Right lobe of liver (tissue), 6 donors: ENCODE data around the gene SULT2B1. TPM values are rescaled to one million over a fixed set of nuclear protein-coding genes. Genes with fewer than 3 reads are reported as not detected.

Experiments used
- ATAC-seq, 4 donors: fragments of 200-7000 bp; cut with Tn5 transposase; one replicate each; pipeline ENCODE4 v1.9.1; 2020; ENCODE audit warnings: mild to moderate bottlenecking in 4 of 4, moderate library complexity in 4 of 4
- DNase-seq, 3 donors: peaks; one replicate each; pipeline ENCODE4 v3.0.0-alpha.2; 2020
- H3K27ac ChIP-seq, 3 donors: fragments of 200-600 bp; one replicate each; pipeline ENCODE4 v1.8.0; 2022
- H3K27me3 ChIP-seq, 2 donors: fragments of 200-600 bp; one replicate each; pipeline ENCODE4 v1.8.0; 2022
- H3K36me3 ChIP-seq, 4 donors: fragments of 200-600 bp; sonication (generic) in 1 of 4; one replicate each; pipeline versions ENCODE4 v1.5.1 to v1.8.0; 2017 to 2022; ENCODE audit warnings: control low read depth in 1 of 4
- H3K4me1 ChIP-seq, 4 donors: fragments of 200-600 bp; sonication (generic) in 1 of 4; one replicate each; pipeline versions ENCODE4 v1.5.1 to v1.8.0; 2017 to 2022; ENCODE audit warnings: control low read depth in 1 of 4
- H3K4me3 ChIP-seq, 3 donors: fragments of 200-600 bp; one replicate each; pipeline ENCODE4 v1.8.0; 2022
- H3K9me3 ChIP-seq, 4 donors: fragments of 200-600 bp; sonication (generic) in 1 of 4; one replicate each; pipeline versions ENCODE4 v1.5.1 to v1.8.0; 2017 to 2022; ENCODE audit warnings: control low read depth in 1 of 4
- CTCF ChIP-seq, 4 donors: fragments of 200-600 bp in 3 of 4; fragments of 450-650 bp in 1 of 4; IDR thresholded peaks; one replicate each; pipeline versions ENCODE4 v1.5.1 to v1.8.0; 2016 to 2022; ENCODE audit warnings: antibody characterized with exemption in 4 of 4, mild to moderate bottlenecking in 2 of 4
- POLR2A ChIP-seq: fragments of 450-650 bp; IDR thresholded peaks from one replicate; pipeline ENCODE4 v1.6.1; 2017; ENCODE audit warnings: antibody characterized with exemption, mild to moderate bottlenecking
- WGBS: methylation state at CpG from one replicate; pipeline ENCODE4 v1.1.6; 2018; ENCODE audit warnings: low coverage, low lambda C conversion rate; ENCODE audit not compliant: insufficient coverage; ENCODE audit errors: missing lambda C conversion rate; 5-methylcytosine and 5-hydroxymethylcytosine counted together
- intact Hi-C, 2 donors: fragments of 100-400 bp; cut with DNase I; formaldehyde crosslinking; loops; one replicate each; pipeline versions ENCODE4 v1.11.2 to v1.14.1; 2022
- total RNA-seq, 6 experiments: library from RNA; depleted of rRNA in 2 of 6; stranded (reverse); fragments of >200 nt in 2 of 6; fragmentation: NEBNext Ultra II Directional in 3 of 6; extraction: Animal tissue kit (Norgen Biotek cat#: 25700) in 3 of 6; gene quantifications; one replicate each; pipeline versions ENCODE4 v1.1.0 to v1.2.4, GENCODE V29; 2016 to 2023
- donor health status: DM: no; HTN: yes; CAD: no.
- donor health status: DM: no; HTN: no; CAD: no.
- donor health status: DM: no; HTN: no; CAD: no.
- donor health status: DM: no; HTN: yes; CAD: no.
- donor health status: DM: no; HTN: yes; CAD: no.

The SULT2B1 gene
- total RNA-seq, 6 experiments from 2014 or later, result 0.61 TPM; not detected in 5

GRCh38 chr19:48637948-48638830 is 86.2 kb downstream of the SULT2B1 start:
- ATAC-seq (peak; percentile 19 to 56 (median 46)), DNase-seq (peak; percentile 65 to 90 (median 77))
- peaks cover 0 to 26% (median 14%) of the 10 kb centered on the region in 4 donors for H3K4me1 ChIP-seq
- peak overlapping the region; percentile 18 to 74 (median 72) for H3K4me3 ChIP-seq
- peak overlapping the region; percentile 87 to 97 (median 88) for H3K27ac ChIP-seq
- TF ChIP-seq POLR2A, result peak; percentile 54
- TF ChIP-seq CTCF (IDR thresholded peaks at IDR 0.05), result no peak
- WGBS, result 7% methylated on average over 21 of the region's 29 CpGs
- H3K36me3 ChIP-seq, result no peaks in the 10 kb centered on the region
- no peaks in the 10 kb centered on the region for H3K27me3 ChIP-seq
- intact Hi-C loops, result no loop called here
- no peaks in the 10 kb centered on the region for H3K9me3 ChIP-seq

GRCh38 chr19:48638831-48639381 is 86.9 kb downstream of the SULT2B1 start:
- intact Hi-C loops, result no loop called here
- TF ChIP-seq POLR2A (no peak), CTCF (IDR thresholded peaks at IDR 0.05) (no peak)
- Histone ChIP-seq H3K4me1 (peaks cover 0 to 19% (median 7%) of the 10 kb centered on the region in 4 donors), H3K4me3 (no peak overlapping the region), H3K27ac (peak overlapping the region in 1 of 3 donors; percentile 88), H3K9me3 (no peaks in the 10 kb centered on the region), H3K27me3 (no peaks in the 10 kb centered on the region), H3K36me3 (no peaks in the 10 kb centered on the region)
- WGBS, result 65% methylated on average over 11 of the region's 16 CpGs
- ATAC-seq (no peak), DNase-seq (peak in 2 of 3 donors; percentile 39 to 57)

- ATAC-seq, result no peak
- no peaks in the 10 kb centered on the region for H3K27me3 ChIP-seq
- H3K4me1 ChIP-seq, result peaks cover 0 to 12% (median 4%) of the 10 kb centered on the region in 4 donors
- H3K9me3 ChIP-seq, result no peaks in the 10 kb centered on the region
- TF ChIP-seq CTCF (IDR thresholded peaks at IDR 0.05) (no peak), POLR2A (no peak)
- no peak overlapping the region for H3K27ac ChIP-seq
- H3K36me3 ChIP-seq, result no peaks in the 10 kb centered on the region
- intact Hi-C loops, result no loop called here
- no peak overlapping the region for H3K4me3 ChIP-seq
- WGBS, result 57% methylated on average over 11 of the region's 33 CpGs
- no peak for DNase-seq
Observed at GRCh38 chr19:48639483-48640375, 87.8 kb downstream of the SULT2B1 start.

- Histone ChIP-seq H3K27me3 (no peaks in the 10 kb centered on the region), H3K36me3 (no peaks in the 10 kb centered on the region), H3K4me1 (peaks cover 0 to 7% (median 3%) of the 10 kb centered on the region in 4 donors), H3K4me3 (no peak overlapping the region), H3K9me3 (no peaks in the 10 kb centered on the region), H3K27ac (no peak overlapping the region)
- WGBS, result 83% methylated on average over 2 of the region's 2 CpGs
- intact Hi-C loops, result no loop called here
- no peak for TF ChIP-seq POLR2A
- TF ChIP-seq CTCF (IDR thresholded peaks at IDR 0.05), result no peak
- no peak for DNase-seq
- ATAC-seq, result no peak
Observed at GRCh38 chr19:48641850-48642249, 89.9 kb downstream of the SULT2B1 start.
